Keratinocyte (primary cell): ENCODE measurements around the gene ZBTB14.

Source experiments
- EZH2 ChIP-seq: IDR thresholded peaks from one replicate; pipeline ENCODE4 v1.6.1; 2012; ENCODE audit warnings: inconsistent platforms, mild to moderate bottlenecking, low read length, moderate library complexity
- TF ChIP-seq, protein P1 (sequence below), 3 experiments: IDR thresholded peaks in 1 of 3; conservative IDR thresholded peaks in 1 of 3; optimal IDR thresholded peaks in 1 of 3; 2 replicates in 2 of 3; 3 replicates in 1 of 3; pipeline versions ENCODE3 to v1.5.1; 2011; ENCODE audit warnings: low read length in 3 of 3, mild to moderate bottlenecking in 3 of 3, moderate library complexity in 2 of 3, control low read depth in 1 of 3, inconsistent platforms in 1 of 3; ENCODE audit not compliant: insufficient read depth in 2 of 3; ENCODE audit errors: extremely low read depth in 1 of 3

DNA sequence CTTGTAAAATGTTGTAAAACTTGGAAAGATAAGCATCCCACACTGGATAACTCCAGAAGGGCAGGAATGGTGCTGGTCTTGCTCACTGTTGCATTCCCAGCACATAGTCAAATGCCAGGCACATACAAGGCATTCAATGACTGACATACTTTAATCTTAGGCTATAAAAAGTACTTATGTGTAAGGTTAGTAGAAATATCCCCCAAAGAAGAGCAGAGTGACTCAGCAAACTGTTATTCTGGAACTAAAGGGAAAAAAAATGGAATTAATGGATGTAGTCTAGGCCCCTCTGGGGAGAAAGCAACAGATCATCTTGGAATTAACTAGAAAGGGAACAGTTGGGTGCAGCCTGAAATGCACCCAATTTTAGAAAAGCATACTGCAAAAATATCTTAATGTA, 9.0 kb downstream of the ZBTB14 start:
- TF ChIP-seq EZH2, result no peak
- TF ChIP-seq, protein P1, sequence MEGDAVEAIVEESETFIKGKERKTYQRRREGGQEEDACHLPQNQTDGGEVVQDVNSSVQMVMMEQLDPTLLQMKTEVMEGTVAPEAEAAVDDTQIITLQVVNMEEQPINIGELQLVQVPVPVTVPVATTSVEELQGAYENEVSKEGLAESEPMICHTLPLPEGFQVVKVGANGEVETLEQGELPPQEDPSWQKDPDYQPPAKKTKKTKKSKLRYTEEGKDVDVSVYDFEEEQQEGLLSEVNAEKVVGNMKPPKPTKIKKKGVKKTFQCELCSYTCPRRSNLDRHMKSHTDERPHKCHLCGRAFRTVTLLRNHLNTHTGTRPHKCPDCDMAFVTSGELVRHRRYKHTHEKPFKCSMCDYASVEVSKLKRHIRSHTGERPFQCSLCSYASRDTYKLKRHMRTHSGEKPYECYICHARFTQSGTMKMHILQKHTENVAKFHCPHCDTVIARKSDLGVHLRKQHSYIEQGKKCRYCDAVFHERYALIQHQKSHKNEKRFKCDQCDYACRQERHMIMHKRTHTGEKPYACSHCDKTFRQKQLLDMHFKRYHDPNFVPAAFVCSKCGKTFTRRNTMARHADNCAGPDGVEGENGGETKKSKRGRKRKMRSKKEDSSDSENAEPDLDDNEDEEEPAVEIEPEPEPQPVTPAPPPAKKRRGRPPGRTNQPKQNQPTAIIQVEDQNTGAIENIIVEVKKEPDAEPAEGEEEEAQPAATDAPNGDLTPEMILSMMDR (optimal IDR thresholded peaks at IDR 0.05 in 1 of 3, IDR thresholded peaks at IDR 0.05 in 1 of 3, conservative IDR thresholded peaks at IDR 0.05 in 1 of 3; ENCODE audit: extremely low read depth in 1 of 3, insufficient read depth in 2 of 3, low read length in 3 of 3), result no peak
